Measurements from ENCODE around the gene THOC7. TPM values are rescaled to one million over a fixed set of nuclear protein-coding genes. Genes with fewer than 3 reads are reported as not detected.

Gene THOC7
- total RNA-seq, 6 donors from 2014 or later, result 16.2 to 77.7 (median 40.6) TPM

DNA sequence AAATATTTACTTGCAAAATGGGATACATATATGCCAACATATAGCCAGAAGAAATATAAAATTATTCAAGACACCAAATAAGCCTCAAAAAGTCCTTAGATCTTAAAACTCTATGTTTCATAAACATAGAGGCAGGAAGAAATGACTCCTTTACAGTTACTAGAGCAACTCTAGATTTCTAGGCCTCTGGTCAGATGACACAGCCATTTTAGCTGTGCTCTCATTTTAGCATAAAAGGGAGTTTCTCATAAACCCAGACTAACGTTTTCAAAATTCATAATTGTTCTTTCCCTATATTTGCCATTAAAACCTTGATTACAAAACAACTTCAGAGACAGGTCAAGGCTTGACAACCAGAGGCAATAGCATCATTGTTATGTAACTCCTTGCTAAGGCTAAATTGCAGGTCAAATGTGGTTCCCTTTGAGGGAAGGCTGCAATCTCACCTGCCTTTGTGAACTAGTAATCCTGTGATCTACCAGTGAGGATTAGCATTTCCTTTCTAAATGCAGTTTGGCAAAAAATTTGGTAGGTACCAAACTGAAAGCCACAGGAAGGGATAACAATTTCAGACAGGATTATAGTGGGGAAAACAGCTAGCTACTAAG is 8.2 kb downstream of the THOC7 start:
- 46 to 47% methylated on average over 1 of the region's 1 CpG for WGBS, 2 donors
- DNase-seq (no peak), ATAC-seq (ENCODE audit: low FRiP score in 2 of 2) (no peak)
- TF ChIP-seq EP300 (IDR thresholded peaks at IDR 0.05) (no peak), CTCF (IDR thresholded peaks at IDR 0.05) (no peak), POLR2A (IDR thresholded peaks at IDR 0.05) (no peak), POLR2AphosphoS5 (IDR thresholded peaks at IDR 0.05) (no peak)
- no peak overlapping the region for H3K27ac ChIP-seq
- H3K36me3 ChIP-seq, result no peaks in the 10 kb centered on the region
- no peaks in the 10 kb centered on the region for H3K9me3 ChIP-seq
- no peak overlapping the region for H3K4me3 ChIP-seq
- no peaks in the 10 kb centered on the region for H3K4me1 ChIP-seq
- H3K27me3 ChIP-seq, result no peaks in the 10 kb centered on the region

GRCh38 chr3:63853106-63853505 is 10.5 kb downstream of the THOC7 start:
- no peaks in the 10 kb centered on the region for H3K4me1 ChIP-seq
- H3K27ac ChIP-seq, result no peak overlapping the region
- H3K4me3 ChIP-seq, result no peak overlapping the region
- WGBS, 2 donors, result 87 to 90% methylated on average over 4 of the region's 4 CpGs
- no peaks in the 10 kb centered on the region for H3K9me3 ChIP-seq
- ATAC-seq (ENCODE audit: low FRiP score in 2 of 2) (no peak), DNase-seq (no peak)
- no peaks in the 10 kb centered on the region for H3K27me3 ChIP-seq
- TF ChIP-seq CTCF (IDR thresholded peaks at IDR 0.05), result no peak
- TF ChIP-seq POLR2AphosphoS5 (IDR thresholded peaks at IDR 0.05), result no peak
- H3K36me3 ChIP-seq, result no peaks in the 10 kb centered on the region

- Histone ChIP-seq H3K9me3 (no peaks in the 10 kb centered on the region), H3K4me1 (peaks cover 0 to 7% (median 0%) of the 10 kb centered on the region in 4 donors), H3K36me3 (no peaks in the 10 kb centered on the region), H3K27ac (no peak overlapping the region), H3K27me3 (no peaks in the 10 kb centered on the region), H3K4me3 (no peak overlapping the region)
- TF ChIP-seq POLR2AphosphoS5 (IDR thresholded peaks at IDR 0.05) (no peak), CTCF (IDR thresholded peaks at IDR 0.05) (no peak), EP300 (IDR thresholded peaks at IDR 0.05) (no peak), POLR2A (IDR thresholded peaks at IDR 0.05) (no peak)
- ATAC-seq (ENCODE audit: low FRiP score in 2 of 2) (no peak), DNase-seq (no peak)
- WGBS, 2 donors, result 96 to 99% methylated on average over 3 of the region's 3 CpGs
Observed at GRCh38 chr3:63851287-63851686, 12.3 kb downstream of the THOC7 start.

DNA sequence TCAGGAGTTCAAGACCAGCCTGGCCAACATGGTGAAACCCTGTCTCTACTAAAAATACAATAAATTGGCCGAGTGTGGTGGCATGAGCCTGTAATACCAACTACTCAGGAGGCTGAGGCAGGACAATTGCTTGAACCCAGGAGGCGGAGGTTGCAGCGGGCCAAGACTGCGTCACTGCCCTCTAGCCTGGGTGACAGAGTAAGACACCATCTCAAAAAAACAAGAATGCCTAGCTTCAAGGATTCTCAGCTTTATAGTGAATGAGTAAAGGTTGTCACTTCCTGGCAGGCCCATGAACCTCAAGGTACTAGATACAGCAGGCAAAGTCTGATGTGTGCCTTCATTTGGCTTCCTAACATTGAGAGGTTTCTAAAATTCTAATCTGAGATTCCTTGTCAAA is 14.4 kb downstream of the THOC7 start:
- DNase-seq, result peak in 1 of 2 donors; percentile 3
- no peaks in the 10 kb centered on the region for H3K9me3 ChIP-seq
- H3K27ac ChIP-seq, result no peak overlapping the region
- H3K4me3 ChIP-seq, result no peak overlapping the region
- peaks cover 0 to 7% (median 0%) of the 10 kb centered on the region in 4 donors for H3K4me1 ChIP-seq
- no peaks in the 10 kb centered on the region for H3K36me3 ChIP-seq
- ATAC-seq (ENCODE audit: low FRiP score in 2 of 2), result no peak
- 97% methylated on average over 4 of the region's 4 CpGs; no CpG with 5 or more reads in 1 of the 2 donors for WGBS, 2 donors
- H3K27me3 ChIP-seq, result no peaks in the 10 kb centered on the region
- TF ChIP-seq POLR2AphosphoS5 (IDR thresholded peaks at IDR 0.05), result no peak
- TF ChIP-seq EP300 (IDR thresholded peaks at IDR 0.05), result no peak
- no peak for TF ChIP-seq POLR2A (IDR thresholded peaks at IDR 0.05)
- no peak for TF ChIP-seq CTCF (IDR thresholded peaks at IDR 0.05)

Data from upper lobe of left lung (tissue), 6 donors.